Skin of body (tissue), 2 donors: Measurements from ENCODE around the gene TNFAIP3. TPM values are rescaled to one million over a fixed set of nuclear protein-coding genes. Genes with fewer than 3 reads are reported as not detected.
"Not testable (repeated sequence)": the region's sequence is repeated elsewhere in the genome, so short reads cannot be mapped to it uniquely, and the experiment has no call there.

ENCODE experiments used
- DNase-seq: peaks from one replicate; lab custom pipeline; 2025; lab: John Stamatoyannopoulos, UW
- total RNA-seq: library from RNA; depleted of rRNA; stranded (reverse); fragments of >200 nt; gene quantifications from one replicate; pipeline ENCODE4 v1.2.3, GENCODE V29; 2014

The TNFAIP3 gene
- total RNA-seq, 1 donor from 2014 or later = 43.9 TPM

DNA sequence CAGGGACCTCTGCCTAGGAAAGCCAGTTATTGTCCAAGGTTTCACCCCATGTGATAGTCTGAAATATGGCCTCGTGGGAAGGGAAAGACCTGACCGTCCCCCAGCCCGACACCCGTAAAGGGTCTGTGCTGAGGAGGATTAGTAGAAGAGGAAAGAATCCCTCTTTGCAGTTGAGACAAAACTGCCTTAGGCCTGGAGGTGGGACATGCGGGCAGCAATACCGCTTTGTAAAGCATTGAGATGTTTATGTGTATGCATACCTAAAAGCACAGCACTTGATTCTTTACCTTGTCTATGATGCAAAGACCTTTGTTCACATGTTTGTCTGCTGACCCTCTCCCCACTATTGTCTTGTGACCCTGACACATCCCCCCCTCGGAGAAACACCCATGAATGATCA, 22.3 kb upstream of the TNFAIP3 start:
- not testable (repeated sequence) for DNase-seq

DNA sequence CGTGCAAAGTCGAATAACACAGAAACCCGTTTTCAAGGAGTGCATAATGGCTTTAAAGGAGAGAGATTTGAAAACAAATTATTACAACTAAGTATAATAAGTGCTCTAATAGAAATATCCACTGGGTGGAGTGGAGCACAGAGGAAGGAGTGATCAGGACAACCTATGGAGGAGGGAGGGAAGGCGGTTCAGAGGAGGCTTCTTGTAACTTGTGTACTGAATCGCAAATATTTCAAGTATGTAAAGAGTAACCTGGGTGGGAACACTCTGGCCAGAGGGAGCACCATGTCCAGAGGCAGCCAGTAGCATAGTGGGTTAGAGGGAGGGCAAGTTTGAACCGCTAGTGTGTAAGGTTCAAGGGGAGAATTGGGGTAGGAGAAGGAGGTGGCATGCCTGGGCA, 21.6 kb upstream of the TNFAIP3 start:
- no peak for DNase-seq

DNA sequence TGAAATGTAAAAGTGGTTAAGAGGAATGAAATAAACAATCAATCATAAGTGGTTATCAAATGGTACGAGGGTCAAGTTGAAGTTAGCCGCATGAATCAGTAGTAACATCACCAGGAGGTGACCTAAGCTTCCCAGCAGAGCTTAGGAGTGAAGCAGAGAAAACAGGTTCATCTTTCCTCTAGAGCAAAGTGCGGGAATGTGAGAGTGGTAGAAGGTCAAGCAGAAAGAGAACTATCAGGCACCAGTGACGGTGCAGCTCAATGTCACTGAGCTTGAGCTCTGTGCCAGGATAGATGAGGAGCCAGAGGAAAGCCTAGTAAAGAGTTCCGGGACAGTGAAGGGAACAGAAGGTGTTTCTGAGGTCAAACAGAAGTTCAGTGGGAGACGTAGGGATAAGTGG, 20.8 kb upstream of the TNFAIP3 start:
- DNase-seq = no peak

DNA sequence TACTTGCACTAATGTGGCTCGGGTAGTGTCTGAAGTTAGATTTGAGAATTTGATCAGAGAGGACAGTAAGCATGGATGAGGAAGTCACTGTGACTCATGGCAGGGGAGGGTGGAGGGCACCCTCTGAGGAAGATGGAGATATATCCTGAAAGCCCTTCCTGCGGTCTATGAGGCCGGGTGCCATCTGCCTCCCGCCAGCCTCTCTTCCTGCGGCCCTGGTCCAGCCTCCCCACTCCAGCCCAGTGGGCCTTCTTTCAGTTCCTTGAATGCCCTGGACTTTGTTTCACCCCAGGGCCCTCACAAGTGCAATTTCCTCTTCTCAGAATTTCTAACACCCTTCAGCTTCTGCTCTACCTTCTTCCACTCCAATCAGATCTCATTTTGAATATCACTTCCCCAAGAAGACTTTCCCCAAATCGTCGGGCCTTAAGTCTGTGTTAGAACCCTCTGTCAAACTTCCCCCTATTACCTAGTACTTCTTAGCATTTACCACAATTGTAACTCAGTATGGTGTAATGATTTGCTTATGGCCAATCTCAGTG, 20.2 kb upstream of the TNFAIP3 start:
- DNase-seq = no peak

DNA sequence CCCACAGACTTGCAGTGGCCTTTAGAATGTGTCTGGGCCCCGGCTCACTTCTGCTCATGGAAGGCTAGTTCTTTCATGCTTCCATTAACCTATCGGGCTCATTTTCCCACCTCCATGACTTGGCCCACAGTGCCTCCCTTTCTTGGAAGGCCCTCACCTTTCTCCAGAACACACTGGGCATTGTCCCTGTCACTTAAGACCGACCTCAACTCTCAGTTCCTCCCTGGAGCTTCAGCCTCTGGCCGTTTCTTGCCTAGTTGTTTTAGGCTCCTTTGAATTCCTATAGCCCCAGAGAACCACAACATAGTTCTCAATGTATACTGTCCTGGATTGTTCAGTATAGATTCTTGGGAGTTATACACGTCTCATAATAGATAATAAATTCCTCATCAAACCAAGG, 19.3 kb upstream of the TNFAIP3 start:
- no peak for DNase-seq

- peak; percentile 37 for DNase-seq
Measured at GRCh38 chr6:137848672-137849071, 18.4 kb upstream of the TNFAIP3 start.

- peak; percentile 83 for DNase-seq
Measured at GRCh38 chr6:137849181-137849980, 17.7 kb upstream of the TNFAIP3 start.

DNA sequence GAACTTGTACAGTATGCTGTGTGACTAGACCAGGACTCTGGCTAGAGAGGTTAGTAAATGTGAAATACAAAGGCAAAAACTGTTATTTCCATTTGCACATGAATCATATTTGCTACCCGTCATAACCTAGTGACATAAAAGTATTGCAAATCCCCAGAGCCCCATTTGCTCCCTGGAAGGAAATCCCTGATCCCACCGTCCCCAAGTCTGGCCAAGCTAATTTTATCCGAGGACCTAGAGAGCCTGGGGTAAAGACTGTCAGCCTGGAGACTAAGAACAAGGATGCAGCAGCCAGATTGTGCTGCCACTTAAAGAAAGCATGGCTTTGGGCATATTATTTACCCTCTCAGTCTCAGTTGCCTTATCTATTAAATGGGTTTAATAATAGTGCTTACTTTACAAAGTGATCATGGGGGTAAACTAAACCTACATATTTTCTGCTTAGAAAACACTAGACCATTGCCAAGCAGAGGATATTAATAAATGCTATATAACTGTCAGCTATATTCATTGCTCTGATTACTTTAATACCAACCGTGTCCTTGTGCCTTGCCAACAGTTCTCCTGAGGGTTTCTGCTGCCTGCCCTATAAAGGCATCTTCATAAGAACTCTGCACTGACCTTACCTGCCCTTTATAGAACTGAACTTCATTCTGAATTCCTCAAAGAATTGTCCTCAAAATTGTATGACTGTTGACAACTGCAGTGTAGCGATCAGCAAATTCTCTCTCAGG, 16.9 kb upstream of the TNFAIP3 start:
- DNase-seq = no peak

GRCh38 chr6:137850816-137851602, 16.1 kb upstream of the TNFAIP3 start:
- peak; percentile 6 for DNase-seq

DNA sequence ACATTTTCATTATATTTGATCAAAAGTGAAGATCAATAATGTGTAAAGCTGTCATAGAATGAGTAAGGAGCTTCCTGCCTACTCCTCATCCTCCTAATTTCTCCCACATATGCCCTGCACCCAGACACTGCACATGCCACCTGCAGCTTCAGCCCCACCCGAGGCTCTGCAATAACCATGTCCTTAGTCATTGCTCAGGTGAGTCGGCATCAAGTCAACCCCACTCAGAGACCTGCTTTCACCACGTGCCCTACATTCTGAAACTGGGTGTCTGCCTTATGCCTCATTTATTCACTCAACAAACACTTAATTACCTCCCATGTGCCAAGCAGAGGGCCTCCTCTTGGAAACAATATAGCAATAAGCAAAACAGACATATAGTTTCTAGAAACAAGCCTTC, 15.4 kb upstream of the TNFAIP3 start:
- no peak for DNase-seq

- DNase-seq = no peak
Measured at GRCh38 chr6:137852346-137852745, 14.7 kb upstream of the TNFAIP3 start.

DNA sequence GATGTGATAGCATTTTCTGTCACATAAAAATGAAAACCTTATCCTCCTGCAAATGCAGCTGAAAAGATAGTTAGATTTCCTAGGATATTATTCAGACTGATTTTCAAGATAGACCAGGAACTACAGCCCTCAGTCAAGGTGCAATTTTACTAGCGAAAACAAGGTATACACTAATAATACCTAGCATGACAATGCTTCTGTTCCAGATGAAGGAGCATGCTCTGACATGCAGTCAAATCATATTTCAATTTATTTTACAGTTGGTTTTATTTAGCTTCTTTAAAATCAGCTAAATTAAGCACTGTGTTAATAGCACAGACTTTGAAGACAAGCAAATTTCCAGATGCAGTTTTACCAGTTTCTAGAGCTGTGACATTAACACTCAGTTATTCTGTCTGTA, 14.2 kb upstream of the TNFAIP3 start:
- no peak for DNase-seq

- DNase-seq = no peak
Measured at GRCh38 chr6:137853569-137854213, 13.4 kb upstream of the TNFAIP3 start.

- DNase-seq = no peak
Measured at GRCh38 chr6:137856138-137856898, 10.7 kb upstream of the TNFAIP3 start.

- DNase-seq = no peak
Measured at GRCh38 chr6:137859025-137859424, 8.0 kb upstream of the TNFAIP3 start.

- DNase-seq = no peak
Measured at GRCh38 chr6:137860394-137861005, 6.6 kb upstream of the TNFAIP3 start.

DNA sequence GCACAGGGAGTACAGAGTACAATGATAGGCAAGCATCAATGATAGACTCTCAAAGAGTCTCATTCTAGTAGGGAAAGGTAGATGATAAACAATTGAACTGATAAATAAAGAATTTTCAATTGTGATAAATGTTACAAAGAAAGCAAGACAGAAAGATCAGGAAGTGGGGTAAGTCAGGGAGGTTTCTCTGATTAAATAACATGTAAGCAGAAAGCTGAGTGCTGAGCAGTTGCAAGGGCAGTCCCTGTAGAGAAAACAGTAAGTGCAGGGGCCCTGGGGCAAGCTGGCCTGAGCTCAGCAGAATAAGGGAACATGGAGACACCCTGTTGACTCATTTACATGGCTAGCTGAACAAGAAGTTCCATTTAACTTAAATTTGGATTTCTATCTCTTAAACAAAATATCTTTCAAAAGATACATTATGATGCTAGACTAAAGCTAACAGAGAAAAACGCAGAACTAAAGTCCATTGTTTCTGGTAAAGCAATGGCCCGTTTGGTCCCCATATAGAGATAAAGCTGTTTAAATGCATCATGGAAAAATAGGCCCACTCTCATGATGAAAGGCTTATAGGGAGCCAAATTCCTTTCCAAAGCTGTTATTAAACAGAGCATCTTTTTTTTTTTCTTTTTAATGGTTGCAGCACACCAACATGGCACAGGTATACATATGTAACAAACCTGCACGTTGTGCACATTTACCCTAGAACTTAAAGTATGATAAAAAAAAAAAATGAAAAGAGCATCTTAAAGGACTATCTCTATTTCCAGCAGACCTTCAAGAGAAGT, 5.3 kb upstream of the TNFAIP3 start:
- DNase-seq = no peak

DNA sequence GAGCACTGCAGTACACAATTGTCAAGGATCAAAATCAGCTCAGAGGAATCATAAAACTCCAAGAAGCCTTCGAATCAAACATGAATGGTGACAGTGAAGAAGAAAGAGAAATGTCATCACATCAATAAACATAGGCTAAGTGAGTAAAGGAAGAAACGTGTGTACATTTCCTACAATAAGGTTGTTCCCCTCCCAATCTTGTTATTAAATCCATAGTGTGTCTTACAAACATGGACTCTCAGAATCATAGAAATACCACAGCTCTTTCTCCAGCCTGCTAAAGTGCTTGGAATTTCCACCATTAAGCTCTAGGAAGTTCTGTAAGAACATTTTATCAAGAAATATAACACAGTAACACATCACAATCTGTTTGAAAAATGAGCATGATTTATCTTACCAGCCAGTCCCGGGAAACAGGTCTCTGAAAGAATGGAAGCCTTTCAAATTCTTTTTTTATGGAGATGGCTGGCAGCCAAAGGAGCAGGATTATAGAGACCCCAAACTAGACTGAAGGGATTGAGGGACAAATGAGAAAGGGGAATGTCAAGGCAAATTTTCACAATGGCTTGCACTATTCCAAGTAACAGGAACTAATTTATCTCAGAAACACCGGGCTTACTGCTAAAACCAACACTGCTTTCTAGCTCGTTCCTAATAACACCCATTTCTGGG, 4.5 kb upstream of the TNFAIP3 start:
- no peak for DNase-seq
